Stimulated activated CD8-positive, alpha-beta memory T cell treated with anti-CD3 and anti-CD28 coated beads, Interleukin-4, amount 100 ng/mL, for 1 hour (primary cell): Measurements from ENCODE around the gene MRPL51.
A peak's percentile ranks its signal among the peaks of the same experiment; 100 is the strongest.

Source experiments
- DNase-seq, 2 donors: peaks; one replicate each; pipeline ENCODE4 v3.0.0-alpha.2; 2020; ENCODE audit warnings: low read depth in 2 of 2, low spot score in 1 of 2

MRPL51 gene

DNA sequence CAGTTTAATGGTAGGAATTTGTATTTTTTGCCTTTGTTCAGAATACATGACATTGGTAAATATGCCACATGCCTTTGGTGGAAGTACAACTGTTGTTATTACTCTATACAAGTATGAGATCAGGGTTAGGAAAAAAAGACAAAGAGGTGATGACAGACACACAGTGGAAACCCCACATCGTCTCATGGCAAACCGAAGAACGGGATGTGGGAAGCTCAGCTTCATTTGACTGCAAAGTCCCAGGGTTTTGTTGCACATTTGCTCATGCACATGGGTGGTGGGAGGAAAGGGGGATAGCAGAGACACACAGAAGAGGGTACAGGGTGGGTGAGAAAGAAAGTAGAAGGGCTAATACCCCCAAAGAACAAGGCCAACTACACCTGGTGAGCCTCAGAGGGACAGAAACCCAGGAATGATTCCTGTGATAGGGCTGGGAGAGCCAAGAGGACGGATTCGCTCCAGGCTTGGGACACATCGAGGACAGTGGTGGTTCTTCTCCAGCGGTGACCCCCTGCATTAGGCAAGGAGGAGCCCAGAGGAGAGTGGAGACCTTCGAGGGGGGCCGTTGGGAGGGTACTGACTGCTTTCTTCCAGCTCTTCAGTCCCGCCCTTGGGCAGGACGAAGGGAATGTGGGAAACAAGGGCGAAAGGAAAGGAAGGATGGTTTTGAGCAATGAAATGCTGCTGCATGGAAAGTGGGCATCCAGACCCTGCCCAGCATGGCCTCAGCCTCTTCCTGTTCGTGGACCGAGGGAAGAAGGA is 30.6 kb downstream of the MRPL51 start:
- no peak for DNase-seq

DNA sequence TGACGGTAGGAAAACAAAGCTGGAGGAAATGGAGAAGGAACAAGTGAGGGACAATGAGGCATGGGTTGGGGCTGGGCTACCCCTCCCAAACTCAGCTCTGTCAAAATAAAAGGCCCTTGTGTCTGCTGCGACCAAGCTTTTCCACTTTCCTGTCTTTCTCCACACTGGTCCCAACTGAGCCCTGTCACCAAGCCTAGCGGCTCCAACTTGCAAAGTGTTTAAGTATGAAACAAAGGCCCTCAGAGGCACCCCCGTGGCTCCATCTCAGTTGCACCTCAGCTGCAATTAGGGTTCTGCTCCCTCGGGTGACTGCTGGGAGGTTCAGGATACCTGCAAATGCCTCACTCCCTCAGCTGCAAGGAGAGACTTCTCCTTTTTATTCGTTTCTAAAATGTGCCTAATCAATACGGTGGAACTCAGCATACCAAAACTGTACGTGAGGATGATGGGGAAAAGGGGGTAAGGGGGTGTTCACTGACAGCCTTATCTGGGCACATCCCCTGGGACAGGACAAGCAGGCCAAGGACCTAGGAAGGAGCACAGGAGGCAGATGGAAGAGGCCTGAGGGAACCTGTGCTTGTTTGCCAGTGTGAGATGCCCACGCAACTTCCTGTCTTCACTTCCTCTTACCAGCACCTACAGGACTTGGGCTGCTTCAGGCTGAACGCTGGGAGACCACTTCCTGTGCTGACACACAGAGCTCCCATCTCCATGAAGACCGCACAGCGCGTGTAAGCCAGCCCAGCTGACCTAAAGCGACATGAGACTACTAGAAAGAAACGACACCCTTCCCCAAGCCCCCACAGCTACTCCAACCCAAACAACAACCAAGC is 31.4 kb downstream of the MRPL51 start:
- DNase-seq, result peak; percentile 53 to 65

DNA sequence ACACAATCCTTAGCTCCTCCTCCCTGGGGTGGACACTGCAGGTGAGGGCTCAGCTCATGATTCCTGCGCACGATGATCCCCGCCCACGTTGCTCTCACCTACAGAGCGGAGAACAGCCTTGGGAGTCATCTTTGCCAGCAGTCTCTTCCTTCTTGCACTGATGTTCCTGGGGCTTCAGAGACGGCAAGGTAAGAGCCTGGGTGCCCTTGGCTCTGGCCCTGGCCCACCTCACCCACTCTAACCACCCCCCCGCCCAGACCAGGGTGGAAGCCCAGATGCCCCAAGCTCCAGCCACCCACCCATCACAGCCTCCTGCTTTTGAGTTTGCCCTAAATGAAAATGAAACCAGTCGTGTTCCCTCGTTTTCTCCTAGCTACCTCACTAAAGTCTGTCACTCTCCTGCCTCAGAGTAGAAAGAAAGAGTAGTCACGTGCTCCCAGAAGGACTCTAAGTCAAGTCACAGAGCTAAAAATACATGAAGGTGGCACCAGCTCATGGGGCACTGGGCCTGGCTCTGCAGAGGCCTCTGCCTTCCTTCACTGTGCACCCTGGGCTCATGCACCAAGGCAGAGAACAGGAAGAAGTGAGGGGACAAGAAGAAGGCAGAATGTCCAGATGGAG is 32.2 kb downstream of the MRPL51 start:
- DNase-seq, result no peak

DNA sequence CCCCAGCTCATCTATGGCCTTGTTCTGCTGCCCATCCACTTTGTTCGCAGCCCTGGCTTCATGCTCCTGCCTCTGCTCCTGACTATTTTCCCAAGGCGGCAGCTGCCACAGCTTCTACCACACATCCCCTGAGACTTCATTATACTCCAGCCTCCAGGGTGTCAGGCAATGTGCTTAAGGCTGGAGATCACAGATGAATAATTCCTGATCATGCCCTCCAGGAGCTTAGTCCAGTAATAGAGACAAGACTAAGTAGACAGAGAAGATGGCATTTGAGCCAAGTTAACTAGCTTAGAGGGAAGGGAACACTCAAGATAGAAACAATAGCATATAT is 34.1 kb downstream of the MRPL51 start:
- DNase-seq, result no peak

DNA sequence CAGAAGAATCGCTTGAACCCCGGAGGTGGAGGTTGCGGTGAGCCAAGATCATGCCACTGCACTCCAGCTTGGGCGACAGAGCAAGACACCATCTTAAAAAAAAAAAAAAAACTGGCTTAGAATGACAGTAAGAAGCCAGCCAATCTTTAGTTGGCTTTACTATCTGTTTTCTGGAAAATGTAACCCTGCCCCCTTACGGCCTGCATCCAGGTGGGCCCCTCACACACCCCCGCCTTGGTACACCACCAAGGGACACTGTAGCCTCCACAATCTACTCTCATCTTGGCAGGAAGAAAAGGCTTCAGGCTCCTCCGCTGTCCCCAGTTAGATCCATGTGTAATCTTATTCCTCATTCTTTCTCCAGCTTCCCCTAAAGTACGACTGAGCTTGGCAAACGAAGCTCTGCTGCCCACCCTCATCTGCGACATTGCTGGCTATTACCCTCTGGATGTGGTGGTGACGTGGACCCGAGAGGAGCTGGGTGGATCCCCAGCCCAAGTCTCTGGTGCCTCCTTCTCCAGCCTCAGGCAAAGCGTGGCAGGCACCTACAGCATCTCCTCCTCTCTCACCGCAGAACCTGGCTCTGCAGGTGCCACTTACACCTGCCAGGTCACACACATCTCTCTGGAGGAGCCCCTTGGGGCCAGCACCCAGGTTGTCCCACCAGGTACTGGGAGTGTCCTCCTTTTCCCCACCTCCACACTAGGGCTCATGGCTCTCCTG is 34.6 kb downstream of the MRPL51 start:
- no peak for DNase-seq

DNA sequence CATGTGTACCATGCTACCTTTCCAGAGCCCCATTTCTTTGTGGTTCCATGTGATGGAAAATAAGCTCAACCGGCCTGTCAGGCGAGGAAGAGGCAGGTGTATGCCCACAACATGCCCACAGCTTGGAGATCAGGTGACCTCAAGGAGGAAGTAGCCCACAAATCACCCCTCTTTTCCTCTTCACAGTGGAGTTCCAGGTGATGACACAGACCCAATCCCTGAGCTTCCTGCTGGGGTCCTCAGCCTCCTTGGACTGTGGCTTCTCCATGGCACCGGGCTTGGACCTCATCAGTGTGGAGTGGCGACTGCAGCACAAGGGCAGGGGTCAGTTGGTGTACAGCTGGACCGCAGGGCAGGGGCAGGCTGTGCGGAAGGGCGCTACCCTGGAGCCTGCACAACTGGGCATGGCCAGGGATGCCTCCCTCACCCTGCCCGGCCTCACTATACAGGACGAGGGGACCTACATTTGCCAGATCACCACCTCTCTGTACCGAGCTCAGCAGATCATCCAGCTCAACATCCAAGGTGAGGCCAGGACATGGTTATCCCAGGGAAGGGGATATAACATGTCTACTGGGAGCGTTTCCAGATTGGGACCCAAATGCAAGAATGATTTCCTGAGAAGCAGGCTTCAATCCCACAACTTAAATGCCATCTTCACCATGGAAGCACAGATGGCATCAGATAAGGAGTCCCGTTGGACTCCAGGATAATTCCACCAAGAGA is 35.7 kb downstream of the MRPL51 start:
- no peak for DNase-seq

DNA sequence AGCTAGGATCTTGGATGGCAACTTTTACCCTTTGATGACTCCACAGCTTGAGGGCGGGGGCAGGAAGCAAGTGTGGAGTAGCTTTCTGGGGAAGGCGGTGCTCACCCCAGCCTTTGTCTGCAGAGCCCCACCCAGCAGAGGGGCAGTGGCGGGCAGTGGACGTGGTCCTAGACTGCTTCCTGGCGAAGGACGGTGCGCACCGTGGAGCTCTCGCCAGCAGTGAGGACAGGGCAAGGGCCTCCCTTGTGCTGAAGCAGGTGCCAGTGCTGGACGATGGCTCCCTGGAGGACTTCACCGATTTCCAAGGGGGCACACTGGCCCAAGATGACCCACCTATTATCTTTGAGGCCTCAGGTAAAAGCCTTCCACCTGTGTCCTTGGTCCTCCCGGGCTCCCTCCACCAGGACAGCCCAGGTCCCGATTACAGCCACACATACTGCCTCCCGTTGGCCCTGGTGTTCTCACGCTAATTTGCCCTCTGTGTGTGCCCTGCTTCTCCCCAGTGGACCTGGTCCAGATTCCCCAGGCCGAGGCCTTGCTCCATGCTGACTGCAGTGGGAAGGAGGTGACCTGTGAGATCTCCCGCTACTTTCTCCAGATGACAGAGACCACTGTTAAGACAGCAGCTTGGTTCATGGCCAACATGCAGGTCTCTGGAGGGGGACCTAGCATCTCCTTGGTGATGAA is 40.0 kb downstream of the MRPL51 start:
- no peak for DNase-seq

DNA sequence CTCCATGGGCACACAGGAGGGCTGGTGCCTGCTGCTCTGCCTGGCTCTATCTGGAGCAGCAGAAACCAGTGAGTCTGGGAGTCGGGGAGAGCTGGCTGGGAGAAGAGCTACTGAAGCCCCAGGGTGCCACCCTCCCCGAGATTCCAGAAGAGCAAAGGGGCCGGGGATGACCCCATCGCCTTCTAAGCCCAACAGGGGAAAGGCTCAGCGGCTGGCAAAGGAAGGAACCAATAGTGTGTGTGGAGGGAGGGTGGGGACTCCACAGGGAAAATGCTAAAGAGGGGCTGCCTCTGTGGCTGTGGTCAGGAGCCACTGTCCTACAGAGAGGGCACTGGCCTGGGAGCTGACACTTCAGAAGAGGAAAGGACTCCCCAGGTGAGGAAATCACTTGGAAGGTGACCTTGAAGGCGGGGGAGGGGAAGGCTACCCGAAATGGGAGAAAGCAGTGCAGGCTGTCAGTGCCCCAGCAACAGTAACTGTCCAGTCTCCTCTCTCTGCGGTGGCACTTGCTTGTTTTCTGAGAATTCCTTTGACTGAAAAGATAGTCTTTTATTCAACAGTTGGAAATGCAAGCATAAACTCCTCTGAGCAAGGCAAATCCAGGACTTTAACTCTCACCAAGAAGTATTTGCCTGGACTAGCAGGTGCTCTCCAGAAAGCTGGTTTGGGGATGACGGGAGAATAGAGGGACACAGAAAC is 40.7 kb downstream of the MRPL51 start:
- no peak for DNase-seq

DNA sequence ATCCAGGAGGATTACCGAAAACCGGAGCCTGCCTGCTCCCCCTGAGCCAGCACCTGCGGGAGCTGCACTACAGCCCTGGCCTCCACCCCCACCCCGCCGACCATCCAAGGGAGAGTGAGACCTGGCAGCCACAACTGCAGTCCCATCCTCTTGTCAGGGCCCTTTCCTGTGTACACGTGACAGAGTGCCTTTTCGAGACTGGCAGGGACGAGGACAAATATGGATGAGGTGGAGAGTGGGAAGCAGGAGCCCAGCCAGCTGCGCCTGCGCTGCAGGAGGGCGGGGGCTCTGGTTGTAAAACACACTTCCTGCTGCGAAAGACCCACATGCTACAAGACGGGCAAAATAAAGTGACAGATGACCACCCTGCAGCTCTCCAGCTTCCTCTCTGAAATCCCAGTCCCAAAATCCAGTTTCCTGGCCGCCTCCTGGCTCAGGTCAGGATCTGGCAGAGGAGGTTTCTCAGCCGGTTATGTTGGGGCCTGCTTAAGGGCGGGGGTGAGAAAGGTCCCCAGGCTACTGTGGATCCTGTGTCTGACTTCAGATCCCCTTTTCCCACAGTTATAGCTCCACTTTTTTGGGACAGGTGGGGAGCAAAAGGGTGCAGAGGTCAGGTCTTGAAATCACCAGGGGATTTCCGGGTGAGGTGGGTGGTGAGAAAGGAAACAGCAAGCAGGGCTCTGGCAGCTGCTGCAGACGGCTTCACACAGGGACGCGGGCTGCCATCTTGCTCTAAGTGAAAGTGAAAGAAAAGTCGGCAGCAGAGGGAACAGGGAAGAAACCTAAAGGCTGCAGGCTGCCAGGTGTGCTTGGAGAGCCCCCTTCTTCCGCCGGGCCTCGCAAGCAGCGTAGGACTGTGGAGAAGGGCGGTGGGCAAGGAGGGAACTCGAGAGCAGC is 41.5 kb downstream of the MRPL51 start, which contains the start of gene TAPBPL:
TAPBPL (plus strand) TSS at position 695 of the 897 bp plus-strand sequence. CDS start 207 bp downstream, outside the sequence.
- peak in 1 of 2 donors; percentile 60 for DNase-seq

DNA sequence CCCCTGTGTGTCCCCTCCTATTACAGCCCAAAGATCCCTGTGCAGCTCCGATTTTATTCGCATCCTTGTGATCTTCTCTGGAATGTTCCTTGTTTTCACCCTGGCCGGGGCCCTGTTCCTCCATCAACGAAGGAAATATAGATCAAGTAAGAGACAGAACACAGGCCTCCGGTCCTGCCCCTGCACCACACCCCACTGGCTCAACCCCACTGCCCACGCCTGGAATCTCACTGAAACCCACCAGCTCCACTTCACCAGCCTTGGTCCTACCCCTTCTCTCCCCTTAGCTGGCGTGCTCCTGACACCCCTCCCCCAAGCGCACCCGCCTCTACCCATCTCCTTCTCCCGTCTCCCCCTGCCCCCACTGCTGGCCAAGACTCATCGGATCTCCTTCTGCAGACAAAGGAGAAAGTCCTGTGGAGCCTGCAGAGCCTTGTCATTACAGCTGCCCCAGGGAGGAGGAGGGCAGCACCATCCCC is 42.2 kb downstream of the MRPL51 start:
- DNase-seq, result no peak

DNA sequence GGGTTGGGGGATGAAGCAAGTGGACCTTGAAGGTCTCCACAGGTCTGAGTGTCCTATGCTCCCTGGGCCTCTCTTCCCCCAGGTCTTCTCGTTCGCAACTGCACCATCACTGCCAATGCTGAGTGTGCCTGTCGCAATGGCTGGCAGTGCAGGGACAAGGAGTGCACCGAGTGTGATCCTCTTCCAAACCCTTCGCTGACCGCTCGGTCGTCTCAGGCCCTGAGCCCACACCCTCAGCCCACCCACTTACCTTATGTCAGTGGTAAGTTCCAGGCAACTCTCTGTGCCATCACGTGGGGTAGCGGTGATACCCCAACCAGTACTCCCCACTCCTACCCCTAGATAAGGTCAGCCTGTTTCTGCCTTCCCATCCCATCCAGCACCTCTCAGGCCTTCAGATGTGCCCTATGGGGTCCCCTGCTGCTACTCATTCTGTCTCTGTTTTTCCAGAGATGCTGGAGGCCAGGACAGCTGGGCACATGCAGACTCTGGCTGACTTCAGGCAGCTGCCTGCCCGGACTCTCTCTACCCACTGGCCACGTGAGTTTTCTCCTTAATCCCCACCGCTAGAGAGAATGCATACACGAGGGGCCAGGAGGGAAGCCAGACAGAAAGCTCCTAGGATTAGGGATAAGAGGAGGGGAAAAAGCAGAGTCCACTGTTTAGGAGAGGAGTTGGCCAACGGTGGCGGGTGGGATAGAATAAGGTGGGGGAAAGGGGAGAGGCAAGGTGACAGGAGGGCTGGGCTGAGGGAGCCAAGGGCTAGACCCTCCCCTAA is 42.8 kb downstream of the MRPL51 start:
- no peak for DNase-seq

DNA sequence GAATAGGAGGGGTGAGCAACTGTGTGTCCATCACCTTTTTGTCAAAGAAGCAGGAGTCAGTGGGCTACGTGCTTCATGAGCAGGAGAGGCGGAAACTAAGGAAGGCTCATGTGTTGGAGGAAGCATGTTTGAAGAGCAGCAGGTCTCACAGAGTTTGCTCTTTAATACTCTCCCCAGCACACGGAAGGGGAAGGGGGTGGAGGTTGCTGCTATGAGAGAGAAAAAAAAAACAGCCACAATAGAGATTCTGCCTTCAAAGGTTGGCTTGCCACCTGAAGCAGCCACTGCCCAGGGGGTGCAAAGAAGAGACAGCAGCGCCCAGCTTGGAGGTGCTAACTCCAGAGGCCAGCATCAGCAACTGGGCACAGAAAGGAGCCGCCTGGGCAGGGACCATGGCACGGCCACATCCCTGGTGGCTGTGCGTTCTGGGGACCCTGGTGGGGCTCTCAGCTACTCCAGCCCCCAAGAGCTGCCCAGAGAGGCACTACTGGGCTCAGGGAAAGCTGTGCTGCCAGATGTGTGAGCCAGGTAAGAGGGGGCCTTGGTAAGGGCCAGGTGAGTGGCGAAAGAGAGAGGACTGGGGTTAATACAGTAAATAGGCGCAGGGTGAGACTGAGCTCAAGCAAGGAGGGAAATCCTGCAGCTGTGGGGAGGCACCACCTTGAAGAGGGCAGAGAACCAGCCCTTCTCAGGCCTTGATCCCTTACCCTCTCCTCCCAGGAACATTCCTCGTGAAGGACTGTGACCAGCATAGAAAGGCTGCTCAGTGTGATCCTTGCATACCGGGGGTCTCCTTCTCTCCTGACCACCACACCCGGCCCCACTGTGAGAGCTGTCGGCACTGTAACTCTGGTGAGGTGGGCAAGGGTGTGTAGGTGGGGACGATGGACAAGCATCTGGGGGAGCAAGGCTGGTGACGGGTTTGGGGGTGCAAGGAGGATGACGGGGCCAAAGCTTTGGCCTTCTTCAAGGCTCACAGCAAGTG is 48.1 kb downstream of the MRPL51 start, which contains the start of gene CD27:
CD27 (plus strand) TSS at position 252 of the 985 bp plus-strand sequence; CDS start at position 393, 141 bp downstream.
- DNase-seq, result no peak

DNA sequence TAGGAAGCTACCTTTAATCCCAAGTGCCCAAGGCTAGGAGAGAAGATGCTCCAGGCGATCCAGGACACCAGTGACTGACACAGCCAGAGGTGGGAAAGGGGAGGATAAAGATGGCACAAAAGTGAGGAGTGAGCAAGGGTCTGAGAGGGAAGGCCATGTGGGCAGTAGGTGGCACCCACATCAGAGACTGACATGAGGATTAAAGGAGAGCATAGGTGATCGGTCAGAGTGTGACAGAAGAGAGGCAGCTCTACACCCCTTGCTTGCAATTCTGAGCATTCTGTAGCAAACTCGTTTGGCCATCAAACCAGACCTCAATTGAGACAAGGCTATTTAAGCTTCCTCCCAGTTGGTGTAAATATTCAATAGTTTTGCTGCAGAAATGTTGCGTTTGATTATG is 49.0 kb downstream of the MRPL51 start:
- no peak for DNase-seq

DNA sequence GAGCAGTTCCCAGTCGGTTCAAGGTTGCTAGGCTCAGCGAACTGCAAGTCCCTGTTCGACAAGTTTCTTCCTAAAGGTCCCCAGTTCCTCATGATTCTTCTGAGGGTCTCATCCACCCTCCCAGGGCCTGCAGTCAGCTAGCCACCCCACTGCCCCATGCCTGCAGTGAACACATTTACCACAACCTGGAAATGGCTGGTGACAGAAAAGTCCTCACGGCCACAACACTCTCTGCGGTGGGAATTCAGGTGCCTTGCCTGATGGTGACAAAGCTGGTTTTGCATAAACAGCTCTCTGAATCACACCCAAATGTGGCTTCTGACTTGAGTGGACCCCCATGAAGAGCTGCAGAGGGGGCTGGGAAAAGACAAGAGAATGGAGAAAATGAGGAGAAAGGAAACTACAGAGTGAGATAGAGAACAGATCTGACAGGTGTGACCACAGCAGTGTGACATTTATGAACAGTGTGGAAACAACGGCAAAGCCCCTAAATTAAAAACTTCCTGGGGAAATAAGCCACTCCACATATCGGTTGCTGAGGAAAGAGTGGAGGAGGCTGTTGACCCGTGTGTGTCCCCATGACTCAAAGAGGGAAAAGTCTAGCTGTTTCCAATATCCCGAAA is 49.6 kb downstream of the MRPL51 start:
- DNase-seq, result no peak

DNA sequence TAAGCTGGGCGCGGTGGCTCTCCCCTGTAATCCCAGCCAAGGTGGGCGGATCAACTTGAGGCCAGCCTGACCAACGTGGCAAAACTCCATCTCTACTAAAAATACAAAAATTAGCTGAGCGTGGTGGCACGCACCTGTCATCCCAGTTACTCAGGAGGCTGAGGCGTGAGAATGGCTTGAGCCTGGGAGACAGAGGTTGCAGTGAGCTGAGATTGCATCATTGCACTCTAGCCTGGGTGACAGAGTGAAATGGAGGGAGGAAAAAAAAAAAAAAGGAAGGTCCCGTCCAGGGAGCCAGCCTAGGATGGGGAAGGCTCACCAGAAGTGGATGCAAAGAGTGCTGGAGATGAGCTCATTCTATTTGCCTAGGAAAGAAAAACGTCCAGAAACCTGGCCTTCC is 50.2 kb downstream of the MRPL51 start:
- no peak for DNase-seq
